ENCODE data around the gene TSPAN32. TPM values are rescaled to one million over a fixed set of nuclear protein-coding genes. Genes with fewer than 3 reads are reported as not detected.

Gene TSPAN32
- total RNA-seq, 1 experiment from 2014 or later, result not detected

DNA sequence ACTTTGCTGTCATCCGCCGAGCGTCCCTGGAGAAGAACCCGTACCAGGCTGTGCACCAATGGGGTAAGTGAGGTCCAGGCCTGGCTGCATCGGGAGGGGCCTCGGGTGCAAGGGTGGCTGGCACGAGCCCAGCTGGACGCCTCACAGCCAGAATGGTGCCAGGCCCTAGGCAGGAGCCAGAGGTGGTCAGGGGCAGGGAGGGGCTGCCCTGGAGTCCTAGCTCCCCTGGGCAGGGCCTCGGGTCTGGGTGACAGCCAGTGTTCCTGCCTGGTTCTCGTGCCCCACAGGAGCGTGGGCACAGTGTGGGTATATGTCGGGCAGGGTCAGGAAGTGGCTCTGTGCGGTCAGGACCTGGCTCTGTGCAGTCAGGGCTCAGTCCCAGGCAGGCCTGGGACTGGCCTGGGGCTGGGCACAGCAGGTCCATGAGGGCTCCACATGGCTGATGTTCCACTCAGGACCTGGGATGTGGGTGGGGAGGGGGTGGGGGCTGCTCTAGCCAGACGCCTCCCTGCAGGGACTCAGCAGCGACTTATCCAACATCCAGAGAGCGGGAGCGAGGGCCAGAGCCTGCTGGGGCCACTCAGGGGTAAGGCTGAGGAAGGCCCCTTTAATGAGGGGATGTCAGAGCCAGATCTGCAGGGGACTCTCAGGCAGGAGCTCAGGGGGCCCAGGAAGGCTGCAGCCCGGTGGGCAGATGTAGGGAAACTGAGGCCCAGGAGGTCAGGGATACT, 1.2 kb downstream of the TSPAN32 start:
- no peaks in the 10 kb centered on the region for H3K9me3 ChIP-seq (ENCODE audit: low read depth, low read length, poor library complexity, severe bottlenecking)
- ChIA-PET POLR2A (ENCODE audit: low non-redundant PET) (no interaction called here), CTCF (no interaction called here)
- no peaks in the 10 kb centered on the region for H3K27me3 ChIP-seq (replicated peaks; ENCODE audit: insufficient read depth, low read depth, low read length, poor library complexity)
- TF ChIP-seq, protein P1, sequence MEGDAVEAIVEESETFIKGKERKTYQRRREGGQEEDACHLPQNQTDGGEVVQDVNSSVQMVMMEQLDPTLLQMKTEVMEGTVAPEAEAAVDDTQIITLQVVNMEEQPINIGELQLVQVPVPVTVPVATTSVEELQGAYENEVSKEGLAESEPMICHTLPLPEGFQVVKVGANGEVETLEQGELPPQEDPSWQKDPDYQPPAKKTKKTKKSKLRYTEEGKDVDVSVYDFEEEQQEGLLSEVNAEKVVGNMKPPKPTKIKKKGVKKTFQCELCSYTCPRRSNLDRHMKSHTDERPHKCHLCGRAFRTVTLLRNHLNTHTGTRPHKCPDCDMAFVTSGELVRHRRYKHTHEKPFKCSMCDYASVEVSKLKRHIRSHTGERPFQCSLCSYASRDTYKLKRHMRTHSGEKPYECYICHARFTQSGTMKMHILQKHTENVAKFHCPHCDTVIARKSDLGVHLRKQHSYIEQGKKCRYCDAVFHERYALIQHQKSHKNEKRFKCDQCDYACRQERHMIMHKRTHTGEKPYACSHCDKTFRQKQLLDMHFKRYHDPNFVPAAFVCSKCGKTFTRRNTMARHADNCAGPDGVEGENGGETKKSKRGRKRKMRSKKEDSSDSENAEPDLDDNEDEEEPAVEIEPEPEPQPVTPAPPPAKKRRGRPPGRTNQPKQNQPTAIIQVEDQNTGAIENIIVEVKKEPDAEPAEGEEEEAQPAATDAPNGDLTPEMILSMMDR (conservative IDR thresholded peaks at IDR 0.05; ENCODE audit: low read depth, low read length), result no peak
- BruUV-seq (replicated peaks), result no TSS peak
- intact Hi-C loops (cut with micrococcal nuclease; ENCODE audit: unreplicated experiment), result no loop called here
- H3K36me3 ChIP-seq (ENCODE audit: insufficient read depth, low read length, poor library complexity, severe bottlenecking), result no peaks in the 10 kb centered on the region
- no peak overlapping the region for H3K27ac ChIP-seq (ENCODE audit: low read depth, low read length, poor library complexity, severe bottlenecking)
- no peak for DNase-seq (ENCODE audit: low spot score)
- no peak overlapping the region for H3K4me3 ChIP-seq (ENCODE audit: low read depth, low read length, poor library complexity, severe bottlenecking)
- peaks cover 6% of the 10 kb centered on the region for H3K4me1 ChIP-seq (ENCODE audit: insufficient read depth, low read length, poor library complexity, severe bottlenecking)

DNA sequence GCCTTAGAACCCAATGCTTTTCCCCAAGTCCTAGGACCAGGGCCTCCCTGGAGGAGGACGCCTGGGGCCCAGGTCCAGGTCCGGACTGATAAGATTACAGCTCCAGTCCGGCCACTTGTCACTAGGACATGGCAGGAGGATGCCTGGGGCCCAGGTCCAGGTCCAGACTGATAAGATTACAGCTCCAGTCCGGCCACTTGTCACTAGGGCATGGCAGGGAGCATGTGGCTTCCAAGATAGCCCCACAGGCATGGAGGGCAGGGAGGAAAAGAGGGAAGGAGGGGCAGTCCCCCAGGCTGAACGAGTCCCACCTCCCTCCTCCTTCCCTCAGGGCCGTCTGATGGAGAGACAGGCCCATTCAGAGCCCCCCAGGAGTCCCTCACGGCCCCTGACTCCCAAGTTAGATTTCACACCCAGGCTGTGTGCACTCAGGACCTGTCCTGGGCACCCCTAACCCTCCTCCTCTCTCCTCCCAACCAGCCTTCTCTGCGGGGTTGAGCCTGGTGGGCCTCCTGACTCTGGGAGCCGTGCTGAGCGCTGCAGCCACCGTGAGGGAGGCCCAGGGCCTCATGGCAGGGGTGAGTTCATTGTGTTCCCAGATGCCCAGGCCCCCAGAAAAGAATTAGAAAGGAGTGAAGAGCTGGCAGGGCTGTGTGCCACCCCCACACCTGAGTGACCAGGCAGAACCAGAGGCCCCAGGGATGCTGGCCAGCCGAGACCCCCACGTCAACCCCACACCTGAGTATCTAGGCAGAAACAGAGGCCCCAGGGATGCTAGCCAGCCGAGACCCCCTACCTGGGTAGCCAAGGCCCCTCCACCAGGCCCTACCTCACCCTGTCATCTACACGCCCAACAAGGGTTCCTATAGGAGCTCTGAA, 2.1 kb downstream of the TSPAN32 start:
- Histone ChIP-seq H3K36me3 (ENCODE audit: insufficient read depth, low read length, poor library complexity, severe bottlenecking) (no peaks in the 10 kb centered on the region), H3K4me3 (ENCODE audit: low read depth, low read length, poor library complexity, severe bottlenecking) (no peak overlapping the region), H3K9me3 (ENCODE audit: low read depth, low read length, poor library complexity, severe bottlenecking) (no peaks in the 10 kb centered on the region), H3K27me3 (replicated peaks; ENCODE audit: insufficient read depth, low read depth, low read length, poor library complexity) (no peaks in the 10 kb centered on the region), H3K27ac (ENCODE audit: low read depth, low read length, poor library complexity, severe bottlenecking) (no peak overlapping the region), H3K4me1 (ENCODE audit: insufficient read depth, low read length, poor library complexity, severe bottlenecking) (peaks cover 6% of the 10 kb centered on the region)
- POLR2A ChIA-PET (ENCODE audit: low non-redundant PET), result no interaction called here
- BruUV-seq (replicated peaks), result no TSS peak
- CTCF ChIA-PET, result interaction anchor here (0.7 to 3.5 kb wide), 2 partner anchors 95 to 116 kb away, joined by 4 to 74 read pairs; no protein-coding TSS in a partner anchor
- intact Hi-C loops (cut with micrococcal nuclease; ENCODE audit: unreplicated experiment), result no loop called here
- no peak for TF ChIP-seq EZH2 (IDR thresholded peaks at IDR 0.05; ENCODE audit: borderline replicate concordance, low read depth, low read length, poor library complexity, severe bottlenecking)
- TF ChIP-seq, protein P1 (conservative IDR thresholded peaks at IDR 0.05; ENCODE audit: low read depth, low read length), result no peak
- DNase-seq (ENCODE audit: low spot score), result no peak

DNA sequence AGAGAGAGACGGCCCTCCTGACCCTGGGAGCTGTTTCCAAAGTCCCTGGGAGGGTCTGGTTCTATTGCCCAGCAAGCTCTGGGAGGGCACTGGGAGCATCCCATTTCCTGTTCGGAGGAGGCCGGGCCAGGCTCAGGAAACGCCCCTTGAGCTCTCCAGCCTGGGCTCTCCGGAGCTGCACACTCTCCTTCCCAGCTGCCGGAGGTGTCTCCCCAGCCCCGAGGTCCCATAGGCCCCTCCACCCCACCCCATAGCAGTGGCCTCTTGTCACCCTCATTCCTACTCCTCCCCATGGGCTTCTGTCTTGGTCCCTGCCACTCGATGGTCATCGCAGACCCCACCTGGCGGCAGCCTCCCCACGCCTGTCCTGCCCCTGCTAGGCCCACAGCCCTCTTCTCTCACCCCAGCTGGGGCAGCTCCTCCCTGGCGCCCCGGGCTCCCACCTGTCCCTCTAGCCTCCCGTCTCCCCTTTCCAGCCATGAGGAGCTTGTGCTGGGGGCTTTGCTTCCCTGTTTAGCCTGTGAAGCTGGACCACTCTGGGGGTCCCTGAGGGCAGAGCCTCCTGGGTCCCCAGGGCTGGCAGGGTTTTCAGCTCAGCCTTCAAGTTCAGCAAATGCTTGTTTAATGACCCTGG, 2.8 kb downstream of the TSPAN32 start:
- CTCF ChIA-PET, result interaction anchor here (0.5 to 3.5 kb wide), 4 partner anchors 63 to 115 kb away, joined by 3 to 74 read pairs (median 5); partner anchors contain the start of gene TSSC4
- H3K27me3 ChIP-seq (replicated peaks; ENCODE audit: insufficient read depth, low read depth, low read length, poor library complexity), result no peaks in the 10 kb centered on the region
- peaks cover 6% of the 10 kb centered on the region for H3K4me1 ChIP-seq (ENCODE audit: insufficient read depth, low read length, poor library complexity, severe bottlenecking)
- DNase-seq (ENCODE audit: low spot score), result no peak
- no peaks in the 10 kb centered on the region for H3K36me3 ChIP-seq (ENCODE audit: insufficient read depth, low read length, poor library complexity, severe bottlenecking)
- H3K4me3 ChIP-seq (ENCODE audit: low read depth, low read length, poor library complexity, severe bottlenecking), result no peak overlapping the region
- H3K9me3 ChIP-seq (ENCODE audit: low read depth, low read length, poor library complexity, severe bottlenecking), result no peaks in the 10 kb centered on the region
- POLR2A ChIA-PET (ENCODE audit: low non-redundant PET), result no interaction called here
- intact Hi-C loops (cut with micrococcal nuclease; ENCODE audit: unreplicated experiment), result loop anchor here (1.0 kb wide), 2 partner anchors 116 to 227 kb away; no protein-coding TSS in a partner anchor
- BruUV-seq (replicated peaks), result no TSS peak
- H3K27ac ChIP-seq (ENCODE audit: low read depth, low read length, poor library complexity, severe bottlenecking), result no peak overlapping the region
- TF ChIP-seq EZH2 (IDR thresholded peaks at IDR 0.05; ENCODE audit: borderline replicate concordance, low read depth, low read length, poor library complexity, severe bottlenecking), result no peak
- TF ChIP-seq, protein P1 (conservative IDR thresholded peaks at IDR 0.05; ENCODE audit: low read depth, low read length), result no peak

All from A673 (cell line).